GM10266 (cell line): ENCODE data around the gene CLCNKB.
"Not testable (repeated sequence)": the region's sequence is repeated elsewhere in the genome, so short reads cannot be mapped to it uniquely, and the experiment has no call there.

Experiments used
- DNase-seq: peaks from one replicate; pipeline ENCODE4 v3.0.0; 2012; ENCODE audit errors: extremely low spot score
- CTCF ChIP-seq: IDR thresholded peaks from 2 replicates; pipeline ENCODE4 v1.5.1; 2012; ENCODE audit warnings: mild to moderate bottlenecking, low read depth; ENCODE audit not compliant: control insufficient read depth, insufficient read depth; ENCODE audit errors: missing control alignments

CLCNKB gene

DNA sequence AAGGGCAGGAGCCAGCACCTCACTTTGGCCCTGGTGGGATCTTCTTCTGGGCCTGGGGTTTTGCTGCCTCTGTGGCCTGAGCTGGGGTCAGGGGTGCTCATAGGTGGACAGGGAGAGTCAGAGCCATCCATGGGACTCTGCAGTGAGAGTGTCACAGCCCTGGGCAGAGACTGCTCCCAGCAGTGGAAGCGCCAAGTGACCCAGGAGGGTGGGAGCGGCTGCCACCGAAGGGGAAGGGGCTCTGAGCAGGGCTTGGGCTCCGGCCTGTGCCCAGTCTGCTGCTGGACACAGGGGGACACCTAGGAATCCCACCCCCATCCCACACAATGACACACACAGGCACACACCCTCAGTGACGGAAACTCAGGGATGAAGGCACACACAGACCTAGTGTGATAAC lies 368 bp downstream of the CLCNKB start:
- TF ChIP-seq CTCF, result no peak
- no peak for DNase-seq

- no peak for TF ChIP-seq CTCF
- DNase-seq, result no peak
Measured at GRCh38 chr1:16046842-16047241, 3.3 kb downstream of the CLCNKB start.

GRCh38 chr1:16047791-16048475 lies 4.4 kb downstream of the CLCNKB start:
- TF ChIP-seq CTCF, result no peak

DNA sequence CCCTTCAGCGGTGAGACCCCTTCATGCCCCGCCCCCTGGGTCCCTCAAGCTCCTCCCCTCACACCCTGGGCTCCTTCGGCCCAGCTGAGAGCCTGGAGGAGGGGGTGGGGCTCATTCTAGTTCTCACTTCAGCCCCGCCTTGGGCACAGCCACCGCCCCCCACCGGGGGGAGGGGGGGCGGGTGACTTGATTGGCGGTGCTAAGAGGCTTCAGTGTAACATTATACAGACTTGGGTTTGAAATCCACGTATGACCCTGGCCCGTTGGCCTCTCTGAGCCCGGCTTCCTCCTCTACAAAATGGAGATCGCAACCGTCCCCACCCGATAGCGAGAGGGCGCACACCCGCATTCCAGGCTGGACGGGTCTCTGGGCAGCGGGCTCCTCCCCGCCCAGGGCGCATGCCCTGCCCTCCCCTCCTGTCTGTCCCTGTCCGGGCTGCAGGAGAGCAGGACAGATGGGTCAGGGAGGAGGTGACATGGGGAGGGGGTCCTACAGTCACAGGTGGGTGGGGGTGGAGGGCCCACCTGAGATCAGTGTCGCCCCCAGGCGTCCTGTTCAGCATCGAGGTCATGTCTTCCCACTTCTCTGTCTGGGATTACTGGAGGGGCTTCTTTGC lies 5.1 kb downstream of the CLCNKB start:
- no peak for TF ChIP-seq CTCF
- no peak for DNase-seq

More at GRCh38 chr1:16047791-16048475, 4.4 kb downstream of the CLCNKB start:
- DNase-seq, result no peak

DNA sequence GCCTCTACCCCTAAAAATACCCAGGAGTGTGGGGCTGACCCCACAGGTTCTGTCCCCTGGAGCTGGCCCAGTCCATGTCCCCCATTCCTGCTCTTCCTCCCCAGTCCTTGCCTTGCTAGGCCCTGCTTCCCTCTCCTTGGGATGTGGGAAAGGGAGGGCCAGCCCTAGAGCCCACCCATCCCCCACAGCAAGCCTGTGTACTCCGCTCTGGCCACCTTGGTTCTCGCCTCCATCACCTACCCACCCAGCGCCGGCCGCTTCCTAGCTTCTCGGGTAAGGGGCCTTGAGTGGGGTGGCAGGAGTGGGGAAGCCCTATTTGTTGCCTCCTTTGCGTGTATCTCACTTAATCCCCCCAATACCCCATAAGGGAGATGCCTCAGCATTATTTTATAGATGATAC lies 6.7 kb downstream of the CLCNKB start:
- no peak for TF ChIP-seq CTCF
- DNase-seq, result no peak

GRCh38 chr1:16051039-16051438 lies 7.5 kb downstream of the CLCNKB start:
- no peak for DNase-seq
- TF ChIP-seq CTCF, result no peak

DNA sequence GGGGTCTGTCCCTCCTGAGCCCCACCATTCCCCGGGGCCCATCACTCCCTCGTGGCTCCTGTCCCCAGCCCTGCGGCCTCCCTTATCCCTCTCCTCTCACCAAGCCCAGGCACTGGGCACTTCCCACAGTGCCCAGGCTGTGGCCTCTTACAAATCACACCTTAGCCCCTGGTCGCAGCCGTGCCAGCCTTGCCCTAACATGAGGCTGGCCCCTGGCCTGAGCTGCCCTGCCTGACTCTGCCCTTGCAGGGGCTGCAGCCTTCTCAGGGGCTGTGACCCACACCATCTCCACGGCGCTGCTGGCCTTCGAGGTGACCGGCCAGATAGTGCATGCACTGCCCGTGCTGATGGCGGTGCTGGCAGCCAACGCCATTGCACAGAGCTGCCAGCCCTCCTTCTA lies 8.4 kb downstream of the CLCNKB start:
- DNase-seq, result not testable (repeated sequence)
